Activated CD8-positive, alpha-beta memory T cell treated with anti-CD3 and anti-CD28 coated beads, Interleukin-2, amount 10 ng/mL, durations not matched to agents 7 days and 5 days (primary cell): ENCODE measurements around the gene TMCO6. TPM values are rescaled to one million over a fixed set of nuclear protein-coding genes. Genes with fewer than 3 reads are reported as not detected.
"Not testable (repeated sequence)": the region's sequence is repeated elsewhere in the genome, so short reads cannot be mapped to it uniquely, and the experiment has no call there.

ENCODE experiments used
- ATAC-seq: fragments of 150-1000 bp; cut with Tn5 transposase; one replicate; pipeline ENCODE4 v1.10.0; 2021; ENCODE audit warnings: moderate library complexity
- CTCF ChIA-PET: fragments of 350-600 bp; sonication (Branson Sonifier 250); formaldehyde crosslinking; loops from one replicate; lab custom pipeline; 2021; ENCODE audit warnings: antibody characterized with exemption; lab: Charles Lee
- DNase-seq: peaks from one replicate; pipeline ENCODE4 v3.0.0-alpha.2; 2020
- H3K27ac Mint-ChIP-seq: one replicate; pipeline ENCODE4 v1.8.0; 2021; ENCODE audit warnings: mild to moderate bottlenecking, mixed read lengths
- H3K27me3 Mint-ChIP-seq: one replicate; pipeline ENCODE4 v1.8.0; 2021; ENCODE audit warnings: mixed read lengths
- H3K36me3 Mint-ChIP-seq: one replicate; pipeline ENCODE4 v1.8.0; 2021; ENCODE audit warnings: mild to moderate bottlenecking, mixed read lengths
- H3K4me1 Mint-ChIP-seq: one replicate; pipeline ENCODE4 v1.8.0; 2021; ENCODE audit warnings: mixed read lengths
- H3K4me3 Mint-ChIP-seq: one replicate; pipeline ENCODE4 v1.8.0; 2021; ENCODE audit warnings: mild to moderate bottlenecking, moderate library complexity, mixed read lengths
- H3K9me3 Mint-ChIP-seq: one replicate; pipeline ENCODE4 v1.8.0; 2022; ENCODE audit warnings: low read depth, mixed read lengths
- total RNA-seq, 2 experiments: library from RNA; stranded (reverse); gene quantifications; one replicate each; pipeline ENCODE4 v1.2.3, GENCODE V29; 2021

The TMCO6 gene
- total RNA-seq, 2 experiments from 2014 or later = 33.1 to 35.3 TPM

DNA sequence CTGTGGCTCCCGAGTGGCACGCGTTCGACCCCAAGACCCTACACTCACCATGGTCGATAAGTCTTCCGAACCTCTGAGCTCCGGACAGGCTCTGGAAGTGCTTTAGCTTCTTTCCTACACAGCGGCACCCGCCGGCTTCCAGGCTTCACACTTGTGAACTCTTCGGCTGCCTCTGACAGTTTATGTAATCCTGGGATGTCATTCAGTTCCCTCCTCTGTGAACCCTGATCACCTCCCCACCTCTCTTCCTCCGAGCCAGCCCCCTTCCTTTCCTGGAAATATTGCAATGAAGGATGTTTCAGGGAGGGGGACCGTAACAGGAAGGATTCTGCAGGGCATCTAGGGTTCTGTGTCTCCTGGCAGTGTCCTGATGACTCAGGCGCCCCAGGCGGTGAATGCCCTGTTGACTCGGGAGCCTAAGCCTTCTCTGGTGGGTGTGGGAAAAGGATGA is 6.2 kb upstream of the TMCO6 start, which contains the start of gene CD14:
Gene CD14 (minus strand): TSS at position 155 of the 451 bp plus-strand sequence. CDS start 104 bp downstream, at position 51.
- CTCF ChIA-PET = interaction anchor here (0.8 to 1.6 kb wide), 10 partner anchors 9 to 270 kb away, joined by 3 to 7 read pairs (median 4); no protein-coding TSS in a partner anchor
- Mint-ChIP-seq H3K36me3 (peaks cover 1% of the 10 kb centered on the region), H3K27me3 (peaks cover 27% of the 10 kb centered on the region), H3K27ac (no peak within 1 kb of the TSS), H3K4me3 (peak within 1 kb of the TSS; percentile 76), H3K9me3 (peaks cover 1% of the 10 kb centered on the region), H3K4me1 (peaks cover 36% of the 10 kb centered on the region)
- peak; percentile 6 for ATAC-seq
- DNase-seq = no peak

DNA sequence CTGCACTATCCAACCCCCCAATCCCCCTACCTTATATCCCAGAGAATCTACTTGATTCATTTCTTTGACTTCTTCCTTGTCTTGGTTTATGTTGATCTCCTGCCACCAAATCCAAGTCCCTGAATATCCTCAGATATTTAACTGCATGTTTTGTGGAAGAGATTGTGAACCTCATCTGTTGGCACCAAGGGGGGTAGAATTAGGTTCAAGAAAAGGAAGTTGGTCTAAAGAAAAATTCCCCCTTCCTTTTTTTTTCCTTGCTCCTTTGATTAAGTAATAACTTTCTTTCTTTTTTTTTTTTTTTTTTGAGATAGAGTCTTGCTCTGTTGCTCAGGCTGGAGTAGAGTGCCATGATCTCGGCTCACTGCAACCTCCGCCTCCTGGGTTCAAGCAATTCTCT is 5.8 kb upstream of the TMCO6 start:
- no peaks in the 10 kb centered on the region for H3K36me3 Mint-ChIP-seq
- ATAC-seq (no peak), DNase-seq (no peak)
- H3K27me3 Mint-ChIP-seq = peaks cover 27% of the 10 kb centered on the region
- H3K4me1 Mint-ChIP-seq = peaks cover 39% of the 10 kb centered on the region
- H3K27ac Mint-ChIP-seq = no peak overlapping the region
- H3K9me3 Mint-ChIP-seq = no peaks in the 10 kb centered on the region
- peak overlapping the region; percentile 76 for H3K4me3 Mint-ChIP-seq
- CTCF ChIA-PET = interaction anchor here (1.1 to 5.6 kb wide), 5 partner anchors 8 to 270 kb away, joined by 3 to 34 read pairs (median 5); no protein-coding TSS in a partner anchor

DNA sequence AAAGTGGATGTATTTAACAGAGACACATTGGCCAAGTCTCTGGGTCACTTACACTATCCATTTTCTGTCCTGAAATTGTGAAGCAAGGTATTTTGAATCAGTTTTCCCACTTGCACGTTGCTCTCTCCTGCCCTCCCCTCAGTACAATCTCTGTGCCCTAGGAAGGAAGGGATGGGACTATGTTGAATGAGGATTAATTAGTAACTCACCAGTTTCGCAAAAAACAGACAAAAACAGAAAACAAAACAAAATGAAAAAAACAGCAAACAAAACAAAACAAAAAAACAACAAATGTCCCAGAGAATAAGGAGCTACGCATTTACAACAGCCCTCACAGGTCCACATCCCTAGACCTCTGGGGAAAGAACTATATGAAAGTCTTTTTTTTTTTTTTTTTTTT is 5.1 kb upstream of the TMCO6 start:
- Mint-ChIP-seq H3K36me3 (peaks cover 1% of the 10 kb centered on the region), H3K4me1 (peaks cover 45% of the 10 kb centered on the region), H3K4me3 (no peak overlapping the region), H3K27ac (no peak overlapping the region), H3K9me3 (no peaks in the 10 kb centered on the region), H3K27me3 (peaks cover 27% of the 10 kb centered on the region)
- ATAC-seq (no peak), DNase-seq (no peak)
- CTCF ChIA-PET = interaction anchor here (1.1 to 5.6 kb wide), 15 partner anchors 13 to 287 kb away, joined by 3 to 34 read pairs (median 7); partner anchors contain the start of genes EIF4EBP3, HARS1, HARS2 and HBEGF

DNA sequence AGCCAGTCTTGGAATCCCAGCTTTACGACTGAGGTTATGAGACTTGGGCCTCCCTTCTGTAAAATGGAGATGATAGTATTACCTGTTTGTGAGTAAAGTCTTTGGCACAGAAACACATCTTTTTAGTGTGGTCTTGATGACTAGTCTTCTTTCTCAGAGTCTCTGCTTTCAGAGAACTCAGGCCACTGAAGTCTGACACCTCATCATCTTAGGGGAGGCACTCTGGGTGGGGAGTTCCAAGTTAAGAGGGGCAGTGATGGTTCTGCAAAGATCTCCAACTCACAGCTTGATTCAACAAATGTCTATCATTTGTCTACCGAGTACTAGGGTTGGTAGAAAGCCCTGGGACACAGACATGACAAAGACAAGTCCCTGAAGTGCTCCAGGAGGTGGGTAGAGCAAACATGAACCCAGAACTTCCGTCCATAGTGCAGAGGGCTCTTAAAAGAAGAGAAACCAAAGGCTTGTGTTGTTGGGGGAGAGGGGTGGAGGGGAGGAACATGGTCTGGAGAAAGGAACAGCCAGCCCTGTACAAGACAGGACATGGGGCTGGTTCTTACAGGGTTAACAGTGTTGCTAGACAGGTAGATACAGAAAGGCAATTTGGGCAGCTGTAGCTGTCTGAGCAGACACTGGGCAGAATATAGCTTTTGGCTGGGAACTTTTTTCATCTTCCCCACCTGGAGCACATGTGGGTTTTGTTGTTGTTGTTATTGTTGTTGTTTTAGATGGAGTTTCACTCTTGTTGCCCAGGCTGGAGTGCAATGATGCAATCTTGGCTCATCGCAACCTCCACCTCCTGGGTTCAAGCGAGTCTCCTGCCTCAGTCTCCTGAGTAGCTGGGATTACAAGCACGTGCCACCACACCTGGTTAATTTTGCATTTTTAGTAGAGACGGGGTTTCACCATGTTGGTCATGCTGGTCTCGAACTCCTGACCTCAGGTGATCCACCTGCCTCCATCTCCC is 3.7 kb upstream of the TMCO6 start:
- Mint-ChIP-seq H3K27me3 (peaks cover 25% of the 10 kb centered on the region), H3K36me3 (peaks cover 5% of the 10 kb centered on the region), H3K4me1 (peaks cover 53% of the 10 kb centered on the region), H3K9me3 (no peaks in the 10 kb centered on the region), H3K27ac (peak overlapping the region; percentile 56), H3K4me3 (no peak overlapping the region)
- ATAC-seq (no peak), DNase-seq (no peak)
- CTCF ChIA-PET = interaction anchor here (1.0 to 5.6 kb wide), 25 partner anchors 10 to 491 kb away, joined by 3 to 34 read pairs (median 4); partner anchors contain the start of genes ANKHD1, EIF4EBP3, HARS1 and HARS2

DNA sequence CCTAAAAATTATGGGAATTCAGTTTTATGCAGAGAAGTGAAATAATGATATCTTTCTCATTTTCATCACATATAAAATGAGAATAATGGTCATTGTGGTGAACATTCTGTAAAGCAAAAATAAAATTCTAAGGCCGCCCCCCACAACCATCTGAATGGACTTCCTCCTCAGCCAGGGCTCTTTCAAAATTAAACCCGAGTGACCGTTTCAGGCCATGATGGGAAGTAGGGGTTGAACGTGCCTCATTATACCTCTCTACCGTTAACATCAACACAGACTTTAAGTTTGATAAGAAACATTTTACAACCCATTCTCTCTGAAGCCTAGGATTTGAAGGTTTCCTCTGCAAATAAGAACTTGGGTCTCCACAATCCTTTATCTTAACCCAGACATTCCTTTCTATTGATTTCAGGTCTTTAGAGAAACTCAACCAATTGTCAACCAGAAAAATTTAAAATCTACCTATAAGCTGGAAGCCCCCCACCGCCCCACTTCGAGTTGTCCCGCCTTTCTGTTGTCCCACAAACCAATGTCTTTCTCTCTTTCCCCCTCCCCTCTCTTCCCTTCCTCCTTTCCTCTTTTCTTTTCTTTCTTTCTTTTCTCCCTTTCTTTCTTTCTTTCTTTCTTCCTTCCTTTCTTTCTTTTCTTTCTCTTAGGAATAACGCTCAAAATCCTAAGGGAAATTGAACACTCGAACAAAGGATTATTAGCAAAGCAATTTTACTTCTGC is 1.7 kb upstream of the TMCO6 start:
- Mint-ChIP-seq H3K27me3 (peaks cover 7% of the 10 kb centered on the region), H3K27ac (no peak overlapping the region), H3K4me1 (peaks cover 58% of the 10 kb centered on the region), H3K36me3 (peaks cover 5% of the 10 kb centered on the region), H3K4me3 (no peak overlapping the region), H3K9me3 (no peaks in the 10 kb centered on the region)
- CTCF ChIA-PET = interaction anchor here (0.5 to 5.6 kb wide), 3 partner anchors 84 to 265 kb away, joined by 3 to 34 read pairs (median 3); no protein-coding TSS in a partner anchor
- ATAC-seq = no peak
- no peak for DNase-seq

DNA sequence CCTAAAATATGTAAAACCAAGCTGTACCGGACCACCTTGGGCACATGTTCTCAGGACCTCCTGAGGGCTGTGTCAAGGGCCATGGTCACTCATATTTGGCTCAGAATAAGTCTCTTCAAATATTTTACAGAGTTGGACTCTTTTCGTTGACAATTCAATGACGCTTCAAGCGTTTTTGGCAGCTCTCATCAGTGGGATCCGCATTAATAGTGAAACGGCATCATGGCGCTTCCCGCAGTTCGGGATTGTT is 428 bp upstream of the TMCO6 start:
- not testable (repeated sequence) for DNase-seq, H3K36me3 Mint-ChIP-seq, H3K27me3 Mint-ChIP-seq, H3K9me3 Mint-ChIP-seq, ATAC-seq
- peaks cover 48% of the 10 kb centered on the region for H3K4me1 Mint-ChIP-seq
- H3K4me3 Mint-ChIP-seq = peak overlapping the region; percentile 94
- CTCF ChIA-PET = interaction anchor here (0.6 to 5.6 kb wide), 13 partner anchors 9 to 279 kb away, joined by 3 to 34 read pairs (median 5); partner anchors contain the start of genes EIF4EBP3, IK and NDUFA2
- H3K27ac Mint-ChIP-seq = peak overlapping the region; percentile 98

DNA sequence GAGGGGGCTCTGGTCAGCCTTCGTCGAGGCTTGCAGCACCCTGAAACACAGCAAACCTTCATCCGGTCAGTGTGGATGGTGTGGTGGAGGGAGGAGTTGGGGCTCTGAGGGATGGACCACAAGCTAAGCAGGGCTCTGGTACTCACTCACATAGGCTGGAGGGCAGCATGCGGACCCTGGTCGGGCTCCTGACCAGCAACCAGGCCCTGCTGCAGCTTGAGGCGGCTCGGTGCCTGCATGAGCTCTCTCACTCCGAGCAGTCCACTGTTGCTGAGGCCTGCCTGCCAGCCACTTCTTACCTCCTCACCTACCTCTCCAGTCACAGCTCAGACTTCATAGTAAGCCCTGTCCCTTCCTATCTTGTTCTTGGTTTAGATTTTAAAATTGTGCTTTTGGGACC is 2.5 kb downstream of the TMCO6 start:
- Mint-ChIP-seq H3K4me3 (no peak overlapping the region), H3K27ac (no peak overlapping the region), H3K4me1 (peaks cover 52% of the 10 kb centered on the region), H3K27me3 (no peaks in the 10 kb centered on the region), H3K9me3 (no peaks in the 10 kb centered on the region), H3K36me3 (peaks cover 19% of the 10 kb centered on the region)
- CTCF ChIA-PET = interaction anchor here (1.0 kb wide), 1 partner anchor 9 kb away, joined by 5 read pairs; the partner anchor contains the start of gene CD14
- DNase-seq (no peak), ATAC-seq (no peak)

DNA sequence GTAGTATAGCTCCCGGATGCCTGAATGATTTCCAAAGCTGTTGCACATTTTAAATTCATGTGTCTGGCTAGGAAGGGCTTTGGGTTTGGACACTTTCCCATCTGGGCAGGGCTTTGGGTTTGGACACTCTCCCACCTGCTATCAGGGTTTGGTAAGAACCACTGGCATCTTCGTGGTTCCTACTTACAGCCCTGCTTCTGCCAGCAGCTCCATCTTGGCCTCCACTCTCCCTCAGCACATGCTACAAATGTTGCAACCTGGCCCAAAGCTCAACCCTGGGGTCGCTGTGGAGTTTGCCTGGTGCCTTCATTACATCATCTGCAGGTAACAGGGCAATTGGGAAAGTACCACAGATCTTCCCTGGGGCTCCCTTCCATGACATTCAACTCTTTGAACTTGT is 3.5 kb downstream of the TMCO6 start:
- peaks cover 23% of the 10 kb centered on the region for H3K36me3 Mint-ChIP-seq
- ATAC-seq (no peak), DNase-seq (no peak)
- H3K4me3 Mint-ChIP-seq = no peak overlapping the region
- peaks cover 54% of the 10 kb centered on the region for H3K4me1 Mint-ChIP-seq
- CTCF ChIA-PET = no interaction called here
- no peak overlapping the region for H3K27ac Mint-ChIP-seq
- no peaks in the 10 kb centered on the region for H3K27me3 Mint-ChIP-seq
- no peaks in the 10 kb centered on the region for H3K9me3 Mint-ChIP-seq

DNA sequence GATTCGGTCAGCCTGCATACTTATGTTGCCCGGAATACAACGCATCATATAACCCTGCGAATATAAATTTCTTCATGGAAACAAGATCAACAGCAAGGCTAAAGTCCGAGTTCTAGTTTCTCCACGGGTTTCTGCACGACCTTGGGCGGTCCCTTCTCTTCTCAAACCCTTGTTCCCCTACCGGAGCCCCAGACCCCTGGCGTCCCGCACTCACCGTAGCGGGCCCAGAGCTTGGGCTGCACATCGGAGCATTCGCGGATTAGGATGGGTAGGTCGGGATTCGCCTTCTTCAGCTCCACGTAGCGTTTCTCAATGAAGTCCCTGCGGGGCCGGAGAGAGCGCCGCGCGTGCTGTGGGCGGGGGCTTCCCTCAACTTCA is 7.8 kb downstream of the TMCO6 start:
- no peak for DNase-seq
- Mint-ChIP-seq H3K36me3 (peaks cover 33% of the 10 kb centered on the region), H3K4me1 (peaks cover 40% of the 10 kb centered on the region), H3K27me3 (no peaks in the 10 kb centered on the region), H3K9me3 (no peaks in the 10 kb centered on the region), H3K4me3 (peak overlapping the region; percentile 94), H3K27ac (peak overlapping the region; percentile 98)
- ATAC-seq = no peak
- CTCF ChIA-PET = interaction anchor here (0.7 to 2.8 kb wide), 17 partner anchors 8 to 403 kb away, joined by 3 to 14 read pairs (median 5); partner anchors contain the start of genes ANKHD1, EIF4EBP3, HARS1 and SLC35A4

DNA sequence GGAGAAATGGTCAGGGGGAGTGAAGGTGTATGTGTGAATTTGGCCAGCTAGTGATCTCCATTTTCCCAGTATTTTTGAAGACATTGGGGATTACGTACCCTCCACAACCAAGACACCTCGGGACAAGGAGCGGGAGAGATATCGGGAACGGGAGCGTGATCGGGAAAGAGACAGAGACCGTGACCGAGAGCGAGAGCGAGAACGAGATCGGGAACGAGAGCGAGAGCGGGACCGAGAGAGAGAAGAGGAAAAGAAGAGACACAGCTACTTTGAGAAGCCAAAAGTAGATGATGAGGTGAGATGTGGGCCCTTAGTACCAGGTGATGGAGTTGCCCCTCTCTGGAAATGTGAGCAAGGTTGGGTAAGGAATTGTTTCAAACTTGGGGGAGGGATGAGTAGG is 19.6 kb downstream of the TMCO6 start:
- H3K36me3 Mint-ChIP-seq = peaks cover 61% of the 10 kb centered on the region
- H3K4me1 Mint-ChIP-seq = peaks cover 7% of the 10 kb centered on the region
- DNase-seq (no peak), ATAC-seq (no peak)
- no peaks in the 10 kb centered on the region for H3K27me3 Mint-ChIP-seq
- CTCF ChIA-PET = no interaction called here
- H3K9me3 Mint-ChIP-seq = no peaks in the 10 kb centered on the region
- H3K27ac Mint-ChIP-seq = no peak overlapping the region
- H3K4me3 Mint-ChIP-seq = no peak overlapping the region

DNA sequence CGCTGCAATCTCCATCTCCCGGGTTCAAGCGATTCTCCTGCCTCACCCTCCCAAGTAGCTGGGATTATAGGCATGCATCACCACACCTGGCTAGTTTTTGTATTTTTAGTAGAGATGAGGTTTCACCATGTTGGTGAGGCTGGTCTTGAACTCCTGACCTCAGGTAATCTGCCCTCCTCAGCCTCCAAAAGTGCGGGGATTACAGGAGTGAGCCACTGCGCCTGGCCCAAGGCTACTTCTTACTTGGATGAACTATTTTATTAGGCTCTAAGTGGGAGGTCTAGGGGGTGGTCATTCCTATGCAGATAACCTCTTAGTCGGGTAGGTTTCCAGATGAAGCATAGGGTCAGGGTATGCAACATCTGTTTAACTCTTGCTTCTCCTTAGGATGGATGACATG is 21.1 kb downstream of the TMCO6 start:
- H3K27me3 Mint-ChIP-seq, ATAC-seq, H3K27ac Mint-ChIP-seq, H3K4me3 Mint-ChIP-seq, DNase-seq, H3K9me3 Mint-ChIP-seq: not testable (repeated sequence)
- Mint-ChIP-seq H3K4me1 (peaks cover 13% of the 10 kb centered on the region), H3K36me3 (peaks cover 50% of the 10 kb centered on the region)
- CTCF ChIA-PET = interaction anchor here (1.3 kb wide), 1 partner anchor 31 kb away, joined by 3 read pairs; the partner anchor contains the start of genes HARS1 and HARS2

DNA sequence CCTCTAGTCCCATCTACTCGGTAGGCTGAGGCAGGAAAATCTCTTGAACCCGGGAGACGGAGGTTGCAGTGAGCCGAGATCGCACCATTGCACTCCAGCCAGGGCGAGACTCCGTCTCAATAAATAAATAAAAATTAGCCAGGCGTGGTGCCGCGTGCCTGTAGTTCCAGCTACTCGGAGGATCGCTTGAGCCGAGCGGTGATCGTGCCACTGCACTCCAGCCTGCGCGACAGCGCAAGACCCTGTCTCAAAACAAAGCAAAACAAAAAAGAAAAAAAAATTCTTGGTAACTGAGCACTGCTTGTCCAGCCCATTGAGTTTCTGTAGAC is 24.7 kb downstream of the TMCO6 start:
- no peaks in the 10 kb centered on the region for H3K9me3 Mint-ChIP-seq
- peaks cover 48% of the 10 kb centered on the region for H3K36me3 Mint-ChIP-seq
- peak overlapping the region; percentile 93 for H3K27ac Mint-ChIP-seq
- peak overlapping the region; percentile 86 for H3K4me3 Mint-ChIP-seq
- peaks cover 30% of the 10 kb centered on the region for H3K4me1 Mint-ChIP-seq
- no peak for ATAC-seq
- no peaks in the 10 kb centered on the region for H3K27me3 Mint-ChIP-seq
- DNase-seq = no peak
- CTCF ChIA-PET = interaction anchor here (1.9 to 2.9 kb wide), 2 partner anchors 16 to 27 kb away, joined by 8 to 10 read pairs; partner anchors contain the start of genes HARS1, HARS2, IK and NDUFA2
